ENCODE data around the gene PRR30. TPM values are rescaled to one million over a fixed set of nuclear protein-coding genes. Genes with fewer than 3 reads are reported as not detected.

The PRR30 gene
- polyA plus RNA-seq, 1 donor, result not detected

DNA sequence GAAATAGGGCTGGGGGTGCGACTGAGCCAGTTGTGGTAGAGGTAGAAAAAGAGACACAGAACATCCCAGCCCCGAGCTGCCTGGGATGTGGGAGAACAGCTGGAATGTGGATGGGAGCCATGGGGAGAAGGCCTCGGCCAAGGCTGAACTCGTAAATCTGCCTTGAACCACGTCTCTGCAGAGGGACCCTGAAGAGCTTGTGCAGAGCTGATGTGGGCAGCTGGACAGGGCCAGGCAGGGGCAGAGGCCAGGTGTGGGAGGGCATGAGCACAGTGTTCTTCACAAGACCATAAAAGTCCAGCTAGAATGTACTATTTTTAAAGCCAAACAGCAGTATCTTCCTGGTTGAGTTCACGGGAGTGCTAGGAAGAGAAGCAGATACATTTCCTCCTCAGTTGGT, 15.3 kb upstream of the PRR30 start:
- peak; percentile 34 for DNase-seq

DNA sequence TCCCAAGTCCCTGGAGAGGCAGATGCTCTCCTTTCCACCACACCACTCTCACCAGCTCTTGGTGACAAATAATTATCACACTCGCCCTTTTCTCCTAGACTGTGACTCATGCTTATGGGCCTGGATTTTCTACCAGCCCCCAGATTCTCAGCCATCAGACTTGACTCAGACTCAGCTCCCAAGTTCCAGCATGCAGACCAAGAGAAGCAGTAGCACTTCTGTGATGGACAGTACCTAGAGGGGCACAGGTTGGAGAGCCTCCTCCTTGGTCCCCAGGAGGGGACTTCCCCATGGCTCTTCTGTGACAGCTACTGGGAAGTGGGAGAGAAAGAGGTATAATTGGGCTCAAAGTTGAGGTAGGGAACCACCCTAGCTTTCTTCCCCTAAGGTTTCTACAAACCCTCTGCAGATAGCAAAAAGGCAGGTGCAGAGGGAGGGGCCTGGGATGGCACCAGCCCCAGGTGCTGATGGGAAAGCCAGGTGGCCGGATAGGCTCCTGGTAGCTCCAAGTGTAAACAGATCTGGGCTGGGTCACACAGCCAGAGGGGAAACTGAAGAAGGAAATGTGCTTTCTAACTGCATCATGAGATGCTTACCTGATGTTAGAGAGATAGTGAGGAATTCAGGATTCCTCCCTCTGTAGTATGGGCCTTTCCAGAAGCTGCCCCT, 13.7 kb upstream of the PRR30 start:
- DNase-seq, result no peak

DNA sequence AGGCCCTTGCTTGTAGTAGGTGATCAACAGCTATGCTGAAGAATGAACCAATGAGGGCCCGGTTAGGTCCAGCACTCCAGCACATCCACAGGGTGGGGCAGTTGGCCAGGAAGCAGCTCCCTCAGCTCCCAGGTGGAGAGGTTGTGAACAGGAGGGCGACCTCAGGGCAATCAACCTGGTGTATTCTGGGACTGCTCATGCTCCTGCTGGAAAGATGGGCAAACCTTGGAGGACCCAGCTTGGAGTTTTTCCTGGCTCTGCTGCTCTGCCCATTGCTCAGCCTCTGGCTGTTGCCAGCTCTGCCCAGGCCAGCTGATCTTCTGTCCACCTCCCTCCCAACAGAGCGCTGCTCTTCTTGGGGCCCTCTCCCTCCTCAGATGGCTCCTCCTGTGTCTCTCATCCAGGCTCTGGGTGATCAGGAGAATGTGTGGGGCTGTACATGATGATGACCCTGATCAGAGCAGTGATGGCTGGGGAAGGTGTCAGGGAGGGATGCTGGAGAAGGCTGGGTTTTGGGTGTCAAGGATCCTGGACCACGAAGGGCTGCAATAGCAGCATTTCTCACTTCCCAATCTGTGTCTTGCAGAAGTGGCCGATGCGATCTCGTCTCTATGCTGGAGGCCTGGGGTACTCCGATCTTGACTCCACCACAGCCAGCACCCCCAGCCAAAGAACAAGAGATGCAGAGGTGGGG, 13.0 kb upstream of the PRR30 start:
- DNase-seq, result no peak

DNA sequence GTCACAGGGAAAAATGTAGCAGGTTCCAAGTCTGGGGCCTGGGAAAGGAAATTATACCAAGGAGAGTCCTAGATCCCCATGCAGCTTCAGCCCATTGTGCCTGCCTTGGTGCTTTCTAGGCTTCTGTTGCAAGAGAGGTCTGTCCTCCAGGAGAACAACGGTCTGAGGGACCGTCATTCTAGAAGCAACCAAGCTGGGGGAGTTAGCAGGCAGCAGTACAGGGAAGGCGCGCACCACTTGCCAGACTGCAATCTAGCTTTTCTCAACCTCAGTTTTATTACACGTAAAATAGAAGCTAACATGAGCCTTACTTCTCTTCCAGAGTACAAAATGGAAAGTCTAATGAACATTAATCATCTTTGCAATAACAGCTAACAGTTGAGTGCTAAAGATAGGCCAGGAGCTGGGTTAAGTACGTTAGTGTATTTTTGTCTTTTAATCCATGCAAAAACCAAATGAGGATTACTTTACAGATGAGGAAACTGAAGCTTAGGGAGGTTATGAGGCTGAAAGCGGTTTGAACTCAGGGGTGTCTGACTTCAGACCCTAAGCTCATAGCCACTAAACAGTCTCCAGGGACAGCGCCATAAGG, 11.5 kb upstream of the PRR30 start:
- no peak for DNase-seq

DNA sequence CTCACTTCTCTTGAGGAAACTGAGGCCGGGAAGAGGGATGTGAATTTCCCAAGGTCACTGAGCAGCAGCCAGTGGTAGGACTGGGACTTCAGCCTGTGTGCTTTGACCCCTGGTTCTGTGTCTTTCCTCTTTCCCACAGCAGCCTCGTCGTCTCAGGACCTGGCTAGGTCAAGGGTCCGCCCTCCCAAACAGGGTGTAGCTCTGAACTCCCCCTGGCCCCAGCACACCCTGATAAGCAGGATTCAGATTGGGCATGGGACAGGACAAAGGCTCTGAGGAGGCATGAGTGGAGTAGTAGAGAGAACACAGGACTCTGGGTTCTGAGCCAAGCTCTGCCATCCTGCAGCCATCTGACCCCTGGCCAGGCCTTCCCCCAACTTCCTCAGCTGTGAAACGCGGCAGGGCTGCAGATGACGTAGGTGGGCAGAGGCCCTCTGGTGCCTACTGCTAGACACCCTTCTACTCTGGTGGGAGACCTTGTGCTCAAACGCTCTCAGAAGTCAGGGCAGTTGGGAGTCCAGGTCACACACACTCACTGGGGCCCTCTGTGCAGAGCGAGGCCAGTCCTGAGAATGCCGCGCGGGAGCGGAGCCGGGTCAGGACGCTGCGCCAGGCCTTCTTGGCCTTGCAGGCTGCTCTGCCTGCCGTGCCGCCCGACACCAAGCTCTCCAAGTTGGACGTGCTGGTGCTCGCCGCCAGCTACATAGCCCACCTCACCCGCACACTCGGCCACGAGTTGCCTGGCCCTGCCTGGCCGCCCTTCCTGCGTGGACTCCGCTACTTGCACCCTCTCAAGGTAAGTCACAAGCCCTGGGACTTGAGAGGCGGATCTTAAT, 10.6 kb upstream of the PRR30 start:
- DNase-seq, result no peak

DNA sequence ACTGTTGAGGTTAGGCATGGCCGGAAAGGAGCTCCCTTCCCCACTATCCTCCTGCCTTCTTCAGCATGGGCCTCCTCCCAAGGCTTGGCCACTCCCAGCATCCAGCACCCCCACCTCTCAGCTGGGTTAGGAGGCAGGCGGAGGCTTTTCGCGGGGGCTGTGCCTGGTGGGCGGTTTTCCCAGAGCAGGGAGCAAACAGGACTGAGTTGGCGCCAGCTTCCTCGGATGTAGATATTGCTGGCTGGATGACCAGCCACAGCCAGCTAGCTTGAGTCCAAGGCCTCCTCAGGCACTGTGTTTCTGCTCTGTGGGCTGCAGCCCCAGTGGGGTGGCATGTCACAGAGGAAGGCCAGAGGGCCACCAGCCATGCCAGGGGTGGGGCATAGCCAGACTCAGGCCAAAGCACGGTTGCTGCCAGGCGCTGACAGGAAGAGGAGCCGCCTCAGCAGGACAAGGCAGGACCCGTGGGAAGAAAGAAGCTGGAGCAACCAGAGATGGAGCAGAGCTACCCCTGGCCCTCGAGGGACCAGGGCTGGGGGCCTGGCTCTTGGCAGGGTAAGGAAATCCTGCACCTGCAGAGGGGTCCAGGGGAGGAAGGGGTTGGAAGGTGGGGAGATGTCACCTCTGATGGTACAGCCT, 9.7 kb upstream of the PRR30 start, which contains the start of gene TCF23:
TSS of gene TCF23 (plus strand) at position 204 of the 639 bp plus-strand sequence. CDS start at position 334, 130 bp downstream.
- DNase-seq, result peak; percentile 63

DNA sequence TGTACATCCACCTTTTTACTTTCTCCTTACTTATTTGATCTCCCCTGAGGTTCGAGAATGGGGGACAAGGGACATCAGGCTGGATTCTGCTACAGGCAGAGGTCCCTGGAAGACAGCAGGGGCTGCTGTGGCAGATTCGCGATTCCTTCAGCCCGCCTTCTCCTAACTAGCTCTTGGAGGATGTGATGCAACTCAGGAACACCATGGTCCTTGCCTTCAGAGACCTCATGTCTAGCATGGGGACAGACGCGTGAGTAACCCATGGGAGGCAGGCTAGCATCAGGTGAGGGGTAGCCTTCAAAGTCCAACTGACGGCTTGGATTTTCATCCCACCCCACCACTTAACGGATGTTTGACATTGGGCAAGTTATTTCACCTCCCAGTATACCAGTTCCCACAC, 8.7 kb upstream of the PRR30 start:
- DNase-seq, result no peak

DNA sequence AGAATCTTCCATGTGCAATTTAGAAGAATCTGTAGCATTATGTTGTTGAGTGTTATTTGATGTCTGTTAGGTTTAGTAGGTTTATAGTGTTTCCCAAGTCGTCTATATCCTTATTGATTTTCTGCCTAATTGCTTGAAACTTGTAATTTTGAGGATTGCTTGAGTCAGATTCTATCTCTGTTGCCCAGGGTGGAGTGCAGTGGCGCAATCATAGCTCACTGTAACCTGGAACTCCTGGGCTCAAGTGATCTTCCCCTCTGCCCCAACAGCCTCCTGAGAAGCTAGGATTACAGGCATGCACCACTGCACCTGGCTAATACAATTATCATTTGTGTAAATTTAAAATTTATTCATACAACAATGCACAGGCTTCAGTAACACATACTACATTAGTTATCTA, 6.5 kb upstream of the PRR30 start:
- DNase-seq, result no peak

DNA sequence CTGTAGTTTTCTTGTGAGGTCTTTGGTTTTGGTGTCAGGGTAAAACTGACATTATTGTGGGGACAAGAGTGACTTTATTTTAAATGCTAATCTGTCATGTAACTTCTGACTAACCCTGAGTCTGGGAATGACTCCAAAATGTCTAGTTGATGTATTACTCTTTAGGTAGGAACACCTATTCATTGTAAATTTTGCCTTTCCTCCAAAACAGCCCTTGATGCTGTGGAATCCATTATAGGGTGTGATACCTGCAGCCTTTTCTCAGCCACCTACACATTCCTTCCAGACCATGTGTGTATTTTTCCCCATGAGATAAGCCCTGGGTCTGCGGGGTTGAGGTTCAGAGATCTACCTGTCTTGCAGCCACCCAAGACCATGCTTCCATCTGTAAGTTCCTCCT, 4.1 kb upstream of the PRR30 start:
- DNase-seq, result no peak

DNA sequence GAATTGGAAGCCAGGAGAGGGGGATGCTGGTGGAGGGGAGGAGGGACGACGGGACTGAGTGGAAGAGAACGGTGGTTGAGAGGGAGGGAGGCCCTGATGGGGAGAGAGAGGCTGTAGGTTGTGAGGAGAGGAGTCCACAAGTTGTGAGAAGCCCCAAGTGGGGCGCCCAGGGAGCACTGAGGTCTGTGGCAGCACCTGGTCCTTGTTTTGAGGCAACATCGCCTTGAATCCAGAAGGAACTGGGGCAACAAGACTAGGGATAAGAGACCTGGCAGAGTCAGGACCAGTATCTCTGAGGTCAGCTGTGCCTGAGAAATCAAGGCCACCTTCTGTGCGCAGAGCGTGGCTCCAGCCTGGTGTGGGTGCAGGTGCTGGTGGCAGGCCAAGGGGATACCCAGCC, 1.1 kb downstream of the PRR30 start:
- DNase-seq, result no peak

DNA sequence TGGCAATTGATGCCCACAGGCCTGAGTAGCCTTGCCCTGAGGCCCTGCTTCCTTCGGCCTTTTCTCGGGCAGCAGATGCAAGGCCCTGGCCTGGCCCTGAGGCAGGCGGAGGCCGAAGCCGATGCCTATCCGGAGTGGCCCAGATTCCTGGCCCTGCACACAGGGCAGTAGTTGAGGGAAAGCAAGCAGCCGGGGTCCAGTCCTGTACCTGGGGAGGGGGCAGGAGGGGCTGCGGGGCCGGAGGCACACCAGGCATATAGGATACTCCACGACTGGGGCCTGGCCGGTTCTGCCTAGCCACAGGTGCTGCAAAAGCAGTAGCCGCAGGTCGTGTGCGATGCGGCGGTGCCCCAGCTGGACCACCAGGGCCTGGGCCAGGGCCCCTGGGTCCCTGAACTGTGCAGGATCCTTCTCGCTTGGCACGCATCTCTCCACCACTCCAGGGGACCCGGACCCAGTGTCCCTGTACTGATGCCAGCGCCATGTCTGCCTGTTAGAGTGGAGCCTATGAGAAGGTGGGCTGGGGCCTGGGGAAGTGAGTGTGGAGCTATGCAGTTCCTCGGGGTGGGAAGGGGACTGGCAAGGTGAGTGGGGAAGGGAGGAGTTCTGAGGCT, 1.8 kb downstream of the PRR30 start:
- DNase-seq, result no peak

DNA sequence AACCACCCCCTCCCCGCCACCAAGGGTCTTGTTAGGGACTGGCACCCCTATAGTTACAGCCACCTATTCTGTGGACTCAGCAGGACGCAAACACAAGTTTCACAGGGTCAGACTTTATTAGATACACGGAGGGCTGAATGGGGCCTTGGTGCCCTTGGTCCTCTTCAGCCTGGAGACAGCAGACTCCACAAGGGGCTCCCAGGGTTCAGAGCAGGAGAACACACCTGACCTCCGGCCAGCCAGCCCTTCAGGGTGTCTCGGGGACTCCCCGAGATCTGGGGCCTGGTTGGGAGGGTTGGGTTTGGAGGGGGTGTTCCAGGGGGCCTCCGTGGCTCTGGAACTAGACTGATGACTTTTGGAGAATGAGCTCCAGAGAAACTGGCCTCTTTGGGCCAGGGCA, 2.5 kb downstream of the PRR30 start:
- no peak for DNase-seq

DNA sequence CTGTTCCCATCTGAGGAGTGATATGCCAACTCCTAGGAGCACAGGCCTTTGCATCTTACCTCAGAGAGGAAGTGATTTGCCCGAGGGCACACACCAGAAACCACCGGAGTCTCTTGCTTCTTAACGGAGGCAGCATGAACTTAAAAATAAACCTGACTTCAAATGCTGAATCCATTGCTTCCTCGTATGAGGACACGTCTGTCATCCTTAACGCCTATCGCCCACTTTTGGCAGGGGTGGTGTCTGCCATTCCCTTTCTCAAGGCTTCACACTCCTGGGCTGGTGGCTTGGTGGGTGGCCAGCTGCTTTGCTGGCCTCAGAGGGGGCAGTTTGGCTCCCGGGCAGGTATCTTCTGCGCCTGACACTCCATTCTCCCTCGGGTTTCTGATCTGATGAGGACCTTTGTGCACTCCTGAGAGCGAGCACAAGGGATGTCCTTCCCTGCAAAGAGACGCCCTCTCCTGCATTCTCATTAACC, 3.7 kb downstream of the PRR30 start:
- no peak for DNase-seq

DNA sequence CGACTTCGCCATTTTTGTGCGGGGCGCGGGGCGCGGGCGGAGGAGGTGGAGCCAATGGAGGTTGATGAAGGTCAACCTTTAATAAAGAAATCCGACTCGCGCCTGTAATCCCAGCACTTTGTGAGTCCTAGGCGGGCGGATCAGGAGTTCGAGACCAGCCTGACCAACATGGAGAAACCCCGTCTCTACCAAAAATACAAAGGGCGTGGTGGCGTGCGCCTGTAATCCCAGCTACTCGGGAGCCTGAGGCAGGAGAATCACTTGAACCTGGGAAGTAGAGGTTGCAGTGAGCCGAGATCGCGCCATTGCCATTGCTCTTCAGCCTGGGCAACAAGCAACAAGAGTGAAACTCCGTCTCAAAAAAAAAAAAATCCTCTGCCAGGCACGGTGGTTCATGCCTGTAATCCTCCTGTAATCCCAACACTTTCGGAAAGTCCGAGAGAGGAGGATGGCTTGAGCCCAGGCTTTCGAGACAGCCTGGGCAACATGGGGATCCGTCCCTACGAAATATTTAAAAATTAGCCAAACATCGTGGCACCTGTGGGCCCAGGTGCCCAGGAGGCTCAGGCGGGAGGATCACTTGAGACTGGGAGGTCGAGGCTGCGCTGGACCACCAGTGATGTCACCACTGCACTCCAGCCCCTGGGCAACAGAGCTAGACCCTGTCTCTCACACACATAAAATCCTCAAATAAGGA, 4.3 kb downstream of the PRR30 start:
- no peak for DNase-seq

DNA sequence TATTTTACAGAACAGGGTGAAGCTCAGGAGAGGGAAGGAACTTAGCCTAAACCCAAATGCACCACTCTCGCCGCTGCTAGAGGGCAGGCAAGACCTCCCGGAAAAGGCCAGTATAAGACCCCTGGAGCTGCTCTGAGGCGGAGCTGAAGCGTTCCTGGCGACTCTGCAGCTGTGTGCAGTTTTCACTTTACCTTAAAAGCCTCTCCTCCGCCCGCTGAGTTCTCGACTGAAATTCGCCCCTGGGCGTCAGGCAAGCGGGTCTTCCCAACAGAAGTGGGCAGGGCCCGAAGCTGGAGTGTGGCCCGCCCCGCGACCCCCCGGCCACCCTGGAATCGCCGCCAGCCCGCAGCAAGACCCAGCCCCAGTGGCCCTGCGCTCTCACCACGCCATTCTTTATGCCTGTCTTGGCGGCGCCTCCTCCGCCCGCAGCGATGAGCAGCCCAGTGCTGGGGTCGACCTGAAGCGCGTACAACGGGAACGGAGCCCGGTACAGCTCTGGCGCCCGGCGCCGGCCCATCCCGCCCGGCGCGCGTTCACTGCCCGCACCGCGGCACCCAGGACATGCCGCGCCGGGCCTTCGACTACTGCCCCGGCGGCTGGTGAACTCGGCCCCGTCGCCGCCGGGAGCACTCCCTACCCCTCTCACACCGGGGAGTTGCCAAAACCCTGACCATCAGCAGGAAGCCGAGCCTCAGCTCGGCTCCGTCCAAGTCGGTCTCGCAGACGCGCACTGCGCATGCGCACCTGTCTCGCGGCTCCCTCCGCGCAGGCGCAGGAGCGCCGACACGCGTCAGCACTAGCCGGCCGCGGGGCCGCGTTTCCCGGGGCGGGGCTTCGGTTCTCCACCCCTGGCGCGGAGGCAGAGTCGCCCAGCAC, 5.1 kb downstream of the PRR30 start, which contains the start of gene PREB:
TSS of gene PREB (minus strand) at position 732 of the 876 bp plus-strand sequence. CDS start at position 517, 215 bp downstream.
- peak; percentile 96 for DNase-seq

DNA sequence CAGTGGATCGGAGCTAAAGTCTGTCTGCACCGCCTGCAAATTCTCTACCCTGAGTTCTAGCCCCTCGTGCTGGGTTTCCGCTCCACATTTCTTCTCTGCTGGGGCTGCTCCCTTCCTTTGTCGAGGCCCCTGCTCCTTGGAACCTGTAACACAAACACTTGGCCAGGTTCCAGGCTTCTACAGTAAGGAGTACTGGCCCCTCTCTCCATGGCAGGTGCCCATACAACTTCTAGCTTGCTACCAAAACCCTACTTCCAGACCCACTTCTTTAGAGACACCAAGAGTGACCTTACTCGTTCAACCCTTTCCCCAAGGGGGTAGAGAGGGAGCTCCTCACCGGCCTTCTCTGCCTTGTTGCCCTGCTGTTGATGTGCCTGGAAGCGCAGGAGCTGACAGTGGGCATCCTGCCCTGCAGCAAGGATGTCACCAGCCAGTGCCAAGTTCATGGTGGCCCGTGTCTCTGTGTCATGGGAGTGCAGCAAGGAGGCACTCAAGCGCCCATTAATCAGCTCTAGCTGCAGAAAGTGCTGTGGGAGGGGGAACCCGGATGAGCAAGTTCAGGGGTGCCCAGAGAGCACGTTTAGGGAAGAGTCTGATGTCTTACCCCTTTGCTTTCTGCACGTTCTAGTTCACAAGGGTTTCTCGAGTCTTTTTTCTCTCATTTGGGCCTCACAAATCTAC, 5.9 kb downstream of the PRR30 start:
- DNase-seq, result no peak

DNA sequence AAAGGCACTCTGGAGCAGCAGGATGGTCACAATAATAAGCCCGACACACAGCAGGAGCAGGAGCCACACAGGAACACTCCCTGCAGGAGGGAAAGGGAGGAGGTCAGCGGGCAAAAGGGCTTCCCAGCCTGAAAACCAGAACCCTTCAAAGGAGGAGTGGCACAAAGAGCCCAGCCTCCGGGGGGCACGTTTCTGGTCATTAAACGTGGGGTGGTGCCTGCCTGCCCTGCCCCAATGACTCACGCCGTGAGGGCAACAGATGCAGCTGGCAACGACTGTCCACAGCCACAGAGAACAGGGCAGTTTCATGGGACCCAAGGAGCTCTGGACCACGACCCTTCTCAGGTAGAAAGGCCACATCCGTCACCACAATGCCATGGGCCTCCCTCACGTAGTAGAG, 7.8 kb downstream of the PRR30 start:
- no peak for DNase-seq

DNA sequence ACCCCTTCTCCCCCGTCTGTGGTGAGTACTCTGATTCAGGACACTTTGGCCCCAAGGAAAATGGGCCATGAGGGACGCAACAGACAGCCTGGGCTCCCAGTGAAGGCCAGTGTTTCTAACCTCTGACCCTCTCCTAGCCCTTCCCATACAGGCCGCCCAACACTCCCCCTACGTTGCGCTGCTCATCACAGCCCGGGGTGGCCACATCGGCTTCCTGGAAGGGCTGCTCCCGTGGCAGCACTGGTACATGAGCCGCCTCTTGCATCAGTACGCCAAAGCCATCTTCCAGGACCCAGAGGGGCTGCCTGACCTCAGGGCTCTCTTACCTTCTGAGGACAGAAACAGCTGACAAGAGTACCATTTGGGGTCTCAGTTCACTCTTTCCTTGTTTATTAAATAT, 8.8 kb downstream of the PRR30 start:
- no peak for DNase-seq
